H1 (cell line): ENCODE results near the gene FDPS. TPM values are rescaled to one million over a fixed set of nuclear protein-coding genes. Genes with fewer than 3 reads are reported as not detected.

Source experiments
- CTCF ChIA-PET: fragments of 300-600 bp; sonication (Branson Sonifier 250); formaldehyde crosslinking; loops from one replicate; lab custom pipeline; 2021; ENCODE audit not compliant: partially characterized antibody; lab: Charles Lee
- POLR2A ChIA-PET: fragments of 300-600 bp; sonication (Branson Sonifier 250); formaldehyde crosslinking; loops from one replicate; lab custom pipeline; 2021; ENCODE audit warnings: inconsistent platforms; ENCODE audit not compliant: partially characterized antibody; lab: Charles Lee
- DNase-seq, 2 experiments: peaks; one replicate each; pipeline versions ENCODE4 v3.0.0 to v3.0.0-alpha.2; 2010 to 2022; ENCODE audit warnings: low spot score in 2 of 2, low read depth in 1 of 2, mixed read lengths in 1 of 2
- FAIRE-seq: peaks from 2 replicates; lab custom pipeline; 2011; peaks lifted over from hg19 to GRCh38; lab: Jason Lieb, UNC
- H2AFZ ChIP-seq: 2 replicates; pipeline ENCODE4 v1.8.1; 2012; ENCODE audit warnings: low read length, inconsistent platforms
- H2AK5ac ChIP-seq: 2 replicates; pipeline ENCODE4 v1.6.1; 2013; ENCODE audit warnings: low read depth, low read length
- H2BK120ac ChIP-seq: replicated peaks from 2 replicates; pipeline ENCODE3; 2013; ENCODE audit warnings: low read depth, low read length, inconsistent platforms
- H2BK12ac ChIP-seq: 2 replicates; pipeline ENCODE4 v1.6.1; 2013; ENCODE audit warnings: low read depth, low read length
- H2BK15ac ChIP-seq: 2 replicates; pipeline ENCODE4 v1.6.1; 2013; ENCODE audit warnings: low read length
- H2BK20ac ChIP-seq: 2 replicates; pipeline ENCODE4 v1.6.1; 2013; ENCODE audit warnings: low read length
- H2BK5ac ChIP-seq: 2 replicates; pipeline ENCODE4 v1.6.1; 2013; ENCODE audit warnings: low read depth, low read length
- H3K14ac ChIP-seq: 2 replicates; pipeline ENCODE4 v1.6.1; 2013; ENCODE audit warnings: inconsistent platforms; ENCODE audit not compliant: insufficient read length
- H3K18ac ChIP-seq: 2 replicates; pipeline ENCODE4 v1.6.1; 2013; ENCODE audit warnings: low read length; ENCODE audit errors: extremely low read depth
- H3K23ac ChIP-seq: 2 replicates; pipeline ENCODE4 v1.6.1; 2013; ENCODE audit warnings: inconsistent platforms; ENCODE audit not compliant: insufficient read length
- H3K23me2 ChIP-seq: 2 replicates; pipeline ENCODE4 v1.6.1; 2013; ENCODE audit warnings: low read depth, low read length
- H3K27ac ChIP-seq: 2 replicates; pipeline ENCODE4 v1.6.1; 2011; ENCODE audit warnings: low read depth, low read length, inconsistent platforms
- H3K27me3 ChIP-seq, 4 experiments: replicated peaks in 1 of 4; 1 replicate in 1 of 4; 2 replicates in 3 of 4; pipeline versions ENCODE4 v1.6.1 to v1.8.1; 2011 to 2013; ENCODE audit warnings: low read length in 3 of 4, mild to moderate bottlenecking in 3 of 4, inconsistent platforms in 2 of 4, mixed read lengths in 2 of 4, moderate library complexity in 1 of 4; ENCODE audit not compliant: control insufficient read depth in 3 of 4, insufficient read depth in 3 of 4; ENCODE audit errors: extremely low read depth in 1 of 4
- H3K36me3 ChIP-seq, 4 experiments: 2 replicates each; pipeline versions ENCODE4 v1.6.1 to v1.8.1; 2011 to 2013; ENCODE audit warnings: mild to moderate bottlenecking in 4 of 4, low read length in 3 of 4, moderate library complexity in 2 of 4, control low read depth in 1 of 4, inconsistent platforms in 1 of 4; ENCODE audit not compliant: insufficient read depth in 4 of 4, control insufficient read depth in 2 of 4
- H3K4ac ChIP-seq: replicated peaks from 2 replicates; pipeline ENCODE3; 2013; ENCODE audit warnings: low read length, low read depth, mixed read lengths, inconsistent platforms; ENCODE audit not compliant: insufficient read length
- H3K4me1 ChIP-seq, 4 experiments: replicated peaks in 1 of 4; 1 replicate in 1 of 4; 2 replicates in 3 of 4; pipeline versions ENCODE4 v1.6.1 to v1.8.1; 2011 to 2013; ENCODE audit warnings: low read length in 3 of 4, inconsistent platforms in 2 of 4, mixed read lengths in 1 of 4; ENCODE audit not compliant: insufficient read depth in 4 of 4, control insufficient read depth in 3 of 4
- H3K4me2 ChIP-seq, 2 experiments: 2 replicates each; pipeline versions ENCODE4 v1.6.1 to v1.8.1; 2011 to 2013; ENCODE audit warnings: low read depth in 2 of 2, low read length in 2 of 2, control low read depth in 1 of 2, inconsistent platforms in 1 of 2, mild to moderate bottlenecking in 1 of 2; ENCODE audit not compliant: insufficient read depth in 1 of 2
- H3K4me3 ChIP-seq, 4 experiments: fragments of 200-600, 300-600 bp in 1 of 4; sonication (generic), shearing (Covaris generic), sonication (Bioruptor Twin) in 1 of 4; 2 replicates each; pipeline versions ENCODE4 v1.5.1 to v1.8.1; 2011 to 2016; ENCODE audit warnings: low read length in 4 of 4, low read depth in 3 of 4, control low read depth in 2 of 4, inconsistent platforms in 2 of 4, mild to moderate bottlenecking in 2 of 4, mixed read lengths in 1 of 4, moderate library complexity in 1 of 4; ENCODE audit not compliant: insufficient read depth in 2 of 4; ENCODE audit errors: extremely low read depth in 1 of 4
- H3K56ac ChIP-seq: replicated peaks from 2 replicates; pipeline ENCODE3; 2013; ENCODE audit warnings: low read depth, mild to moderate bottlenecking, mixed read lengths, low read length, inconsistent platforms; ENCODE audit not compliant: insufficient read length
- H3K79me1 ChIP-seq: 2 replicates; pipeline ENCODE4 v1.6.1; 2013; ENCODE audit warnings: low read depth, low read length, control low read depth
- H3K79me2 ChIP-seq, 2 experiments: 2 replicates each; pipeline versions ENCODE4 v1.6.1 to v1.8.1; 2012 to 2013; ENCODE audit warnings: low read length in 2 of 2, mild to moderate bottlenecking in 2 of 2, inconsistent platforms in 1 of 2; ENCODE audit not compliant: insufficient read depth in 2 of 2, control insufficient read depth in 1 of 2
- H3K9ac ChIP-seq, 4 experiments: replicated peaks in 1 of 4; 1 replicate in 1 of 4; 2 replicates in 3 of 4; pipeline versions ENCODE4 v1.6.1 to v1.8.1; 2011 to 2013; ENCODE audit warnings: low read depth in 3 of 4, low read length in 3 of 4, control low read depth in 2 of 4, mild to moderate bottlenecking in 2 of 4, moderate library complexity in 2 of 4, inconsistent platforms in 1 of 4; ENCODE audit errors: extremely low read depth in 1 of 4
- H3K9me3 ChIP-seq, 2 experiments: 2 replicates each; pipeline versions ENCODE4 v1.6.1 to v1.8.1; 2012 to 2013; ENCODE audit warnings: mild to moderate bottlenecking in 2 of 2, moderate library complexity in 2 of 2, control low read depth in 1 of 2, inconsistent platforms in 1 of 2, low read depth in 1 of 2, low read length in 1 of 2, mixed read lengths in 1 of 2; ENCODE audit not compliant: insufficient read depth in 2 of 2
- H4K20me1 ChIP-seq, 2 experiments: replicated peaks in 1 of 2; 2 replicates each; pipeline versions ENCODE3 to v1.8.1; 2011 to 2013; ENCODE audit warnings: inconsistent platforms in 2 of 2, low read length in 2 of 2, mild to moderate bottlenecking in 1 of 2; ENCODE audit not compliant: insufficient read depth in 2 of 2, control insufficient read depth in 1 of 2
- H4K5ac ChIP-seq: 2 replicates; pipeline ENCODE4 v1.6.1; 2013; ENCODE audit warnings: low read length, low read depth, mixed read lengths, inconsistent platforms; ENCODE audit not compliant: insufficient read length
- H4K8ac ChIP-seq: 2 replicates; pipeline ENCODE4 v1.8.0; 2013; ENCODE audit warnings: mild to moderate bottlenecking, moderate library complexity, low read length, inconsistent platforms; ENCODE audit not compliant: insufficient read depth; ENCODE audit errors: extremely low read depth
- H4K91ac ChIP-seq: replicated peaks from 2 replicates; pipeline ENCODE3; 2013; ENCODE audit warnings: low read length, mixed read lengths, inconsistent platforms; ENCODE audit not compliant: insufficient read length
- EZH2 ChIP-seq: fragments of 200-600 bp; sonication (generic); IDR thresholded peaks from 2 replicates; pipeline ENCODE4 v1.7.1; 2012; ENCODE audit warnings: low read depth, mild to moderate bottlenecking, moderate library complexity, low read length, inconsistent platforms; ENCODE audit not compliant: severe bottlenecking
- HDAC2 ChIP-seq, 2 experiments: fragments of 300-600 bp in 1 of 2; sonication (generic) in 1 of 2; IDR thresholded peaks; 2 replicates each; pipeline ENCODE4 v1.6.1; 2011 to 2012; ENCODE audit warnings: low read depth in 2 of 2, low read length in 2 of 2, mild to moderate bottlenecking in 2 of 2, moderate library complexity in 2 of 2, borderline replicate concordance in 1 of 2, inconsistent platforms in 1 of 2
- JUND ChIP-seq: IDR thresholded peaks from 2 replicates; pipeline ENCODE4 v1.6.1; 2011; ENCODE audit warnings: mild to moderate bottlenecking, improper control_type of control experiment, low read length
- POLR2AphosphoS5 ChIP-seq: IDR thresholded peaks from 2 replicates; pipeline ENCODE4 v1.6.1; 2011; ENCODE audit warnings: low read depth, low read length
- SP1 ChIP-seq: IDR thresholded peaks from 2 replicates; pipeline ENCODE4 v1.6.1; 2011; ENCODE audit warnings: low read depth, low read length
- WGBS, 2 experiments: shearing (Covaris generic) in 1 of 2; methylation state at CpG; one replicate each; pipeline versions ENCODE4 v1.1.6 to v1.1.7; 2013 to 2015; ENCODE audit warnings: low lambda C conversion rate in 2 of 2, mixed read lengths in 2 of 2, inconsistent platforms in 1 of 2, low coverage in 1 of 2, missing lambda C conversion rate in 1 of 2; ENCODE audit not compliant: insufficient replicate concordance in 2 of 2, insufficient coverage in 1 of 2, insufficient read length in 1 of 2; ENCODE audit errors: extremely low coverage in 1 of 2, missing lambda C conversion rate in 1 of 2; 5-methylcytosine and 5-hydroxymethylcytosine counted together
- polyA plus RNA-seq, 7 experiments: library from polyadenylated mRNA; depleted of rRNA in 3 of 7; stranded (reverse) in 5 of 7; unstranded in 2 of 7; fragments of >200 nt in 5 of 7; fragments of 200-250 nt in 2 of 7; gene quantifications; 1 replicate in 5 of 7; 2 replicates in 1 of 7; 4 replicates in 1 of 7; pipeline versions ENCODE4 v1.2.1 to v1.2.3, GENCODE V29; 2011 to 2013; ENCODE audit warnings: missing spikeins in 2 of 7, mixed read lengths in 2 of 7
- total RNA-seq: library from RNA; stranded (reverse); fragmentation: NEBNext Ultra II Directional; extraction: Animal tissue kit (Norgen Biotek cat#: 25700); gene quantifications from 2 replicates; pipeline ENCODE4 v1.2.1, GENCODE V29; 2021
- TF ChIP-seq, protein P1 (sequence below): IDR thresholded peaks from 2 replicates; pipeline ENCODE4 v1.6.1; 2012; ENCODE audit warnings: inconsistent platforms
- TF ChIP-seq, protein P2 (sequence below): IDR thresholded peaks from 2 replicates; pipeline ENCODE4 v1.6.1; 2012; ENCODE audit warnings: inconsistent platforms
- TF ChIP-seq, protein P3 (sequence below): IDR thresholded peaks from 2 replicates; pipeline ENCODE4 v1.6.1; 2011; ENCODE audit warnings: low read depth, mild to moderate bottlenecking, low read length; ENCODE audit not compliant: insufficient read depth

FDPS gene
- total and polyA plus RNA-seq, 2 of the 8 experiments (the other 6 are each of a cell fraction or from before 2014, with no cell fraction given): 267 to 368 TPM

DNA sequence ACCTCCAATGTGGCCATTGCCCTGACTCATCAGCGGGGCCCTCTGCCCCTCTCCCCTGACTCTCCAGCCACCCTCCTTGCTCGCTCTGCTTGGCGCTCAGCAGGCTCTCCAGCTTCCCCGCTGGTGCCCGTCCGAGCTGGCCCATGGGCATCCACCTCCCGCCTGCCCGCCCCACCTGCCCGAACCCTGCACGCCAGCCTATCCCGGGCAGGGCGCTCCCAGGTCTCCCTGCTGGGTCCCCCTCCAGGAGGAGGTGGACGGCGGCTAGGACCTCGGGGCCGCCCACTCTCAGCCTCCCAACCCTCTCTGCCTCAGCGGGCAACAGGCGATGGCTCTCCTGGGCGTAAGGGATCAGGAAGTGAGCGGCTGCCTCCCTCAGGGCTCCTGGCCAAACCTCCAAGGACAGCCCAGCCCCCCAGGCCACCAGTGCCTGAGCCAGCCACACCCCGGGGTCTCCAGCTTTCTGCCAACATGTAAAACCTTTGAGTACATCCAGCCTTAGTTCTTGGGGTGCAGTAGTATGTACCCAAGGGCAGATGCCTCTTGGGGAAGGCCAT is 20.6 kb upstream of the FDPS start:
- Histone ChIP-seq H4K5ac (no peak overlapping the region), H3K18ac (no peak overlapping the region), H3K56ac (no peak overlapping the region), H3K4me1 (no peaks in the 10 kb centered on the region), H2AFZ (no peak overlapping the region), H4K8ac (peak overlapping the region; percentile 35; the same call in 1 of the 2 replicates), H3K23ac (no peak overlapping the region)
- CTCF ChIA-PET: interaction anchor here (0.8 to 6.3 kb wide), 3 partner anchors 9 to 19 kb away, joined by 3 to 37 read pairs (median 4); partner anchors contain the start of gene FDPS
- FAIRE-seq: no peak
- 93% methylated on average over 16 of the region's 21 CpGs; no CpG with 5 or more reads in 1 of the 2 experiments for WGBS, 2 experiments
- TF ChIP-seq JUND: no peak
- TF ChIP-seq, protein P1, sequence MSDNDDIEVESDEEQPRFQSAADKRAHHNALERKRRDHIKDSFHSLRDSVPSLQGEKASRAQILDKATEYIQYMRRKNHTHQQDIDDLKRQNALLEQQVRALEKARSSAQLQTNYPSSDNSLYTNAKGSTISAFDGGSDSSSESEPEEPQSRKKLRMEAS: no peak
- TF ChIP-seq EZH2: no peak
- TF ChIP-seq POLR2AphosphoS5: no peak
- TF ChIP-seq, protein P2, sequence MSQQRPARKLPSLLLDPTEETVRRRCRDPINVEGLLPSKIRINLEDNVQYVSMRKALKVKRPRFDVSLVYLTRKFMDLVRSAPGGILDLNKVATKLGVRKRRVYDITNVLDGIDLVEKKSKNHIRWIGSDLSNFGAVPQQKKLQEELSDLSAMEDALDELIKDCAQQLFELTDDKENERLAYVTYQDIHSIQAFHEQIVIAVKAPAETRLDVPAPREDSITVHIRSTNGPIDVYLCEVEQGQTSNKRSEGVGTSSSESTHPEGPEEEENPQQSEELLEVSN: no peak
- no peak for TF ChIP-seq SP1
- TF ChIP-seq, protein P3, sequence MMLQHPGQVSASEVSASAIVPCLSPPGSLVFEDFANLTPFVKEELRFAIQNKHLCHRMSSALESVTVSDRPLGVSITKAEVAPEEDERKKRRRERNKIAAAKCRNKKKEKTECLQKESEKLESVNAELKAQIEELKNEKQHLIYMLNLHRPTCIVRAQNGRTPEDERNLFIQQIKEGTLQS: no peak
- no peak for TF ChIP-seq HDAC2 (IDR thresholded peaks at IDR 0.05; ENCODE audit: borderline replicate concordance in 1 of 2, low read depth in 2 of 2, low read length in 2 of 2)
- TF ChIP-seq, all 59 proteins: peak for 0
- Histone ChIP-seq H4K20me1 (no peaks in the 10 kb centered on the region), H3K79me2 (no peaks in the 10 kb centered on the region), H2AK5ac (no peak overlapping the region), H3K4me2 (no peak overlapping the region), H3K4me3 (no peak overlapping the region), H2BK20ac (no peak overlapping the region), H3K4ac (no peak overlapping the region), H2BK120ac (no peak overlapping the region), H3K36me3 (no peaks in the 10 kb centered on the region), H3K9ac (no peak overlapping the region), H4K91ac (no peak overlapping the region), H2BK5ac (no peak overlapping the region), H3K79me1 (no peaks in the 10 kb centered on the region), H3K27me3 (no peaks in the 10 kb centered on the region), H3K14ac (no peak overlapping the region), H2BK15ac (no peak overlapping the region), H3K23me2 (no peaks in the 10 kb centered on the region), H2BK12ac (no peak overlapping the region), H3K27ac (no peak overlapping the region), H3K9me3 (no peaks in the 10 kb centered on the region)
- POLR2A ChIA-PET: interaction anchor here (0.5 to 1.8 kb wide), 6 partner anchors 9 to 37 kb away, joined by 3 to 6 read pairs (median 4); partner anchors contain the start of gene SCAMP3
- DNase-seq: no peak
